DOHH2 (cell line): Measurements from ENCODE around the gene PLXNC1.
A peak's percentile ranks its signal among the peaks of the same experiment; 100 is the strongest.

Experiments used
- H3F3A ChIP-seq: fragments of 200-600 bp; sonication (generic), shearing (Covaris generic); 2 replicates; pipeline ENCODE4 v1.6.0; 2016; ENCODE audit warnings: antibody characterized with exemption, mild to moderate bottlenecking; ENCODE audit not compliant: control insufficient read depth, insufficient read depth
- H3K27ac ChIP-seq: fragments of 200-600 bp; sonication (generic); 2 replicates; pipeline ENCODE4 v1.5.1; 2014; ENCODE audit warnings: low read depth, mild to moderate bottlenecking, low read length, moderate library complexity
- H3K27me3 ChIP-seq: fragments of 200-600 bp; sonication (generic); 2 replicates; pipeline ENCODE4 v1.6.1; 2014; ENCODE audit warnings: mild to moderate bottlenecking, low read length, mixed read lengths; ENCODE audit not compliant: control insufficient read depth
- H3K36me3 ChIP-seq: fragments of 200-600 bp; sonication (generic); 2 replicates; pipeline ENCODE4 v1.6.1; 2014; ENCODE audit warnings: mild to moderate bottlenecking, low read length, moderate library complexity, mixed read lengths; ENCODE audit not compliant: control insufficient read depth
- H3K4me1 ChIP-seq: fragments of 200-600 bp; sonication (generic); 2 replicates; pipeline ENCODE4 v1.6.1; 2014; ENCODE audit warnings: mild to moderate bottlenecking, low read length, mixed read lengths; ENCODE audit not compliant: control insufficient read depth
- H3K4me2 ChIP-seq: fragments of 200-600 bp; sonication (generic); 2 replicates; pipeline ENCODE4 v1.6.0; 2014; ENCODE audit warnings: mild to moderate bottlenecking, low read length, moderate library complexity
- H3K4me3 ChIP-seq: fragments of 200-600 bp; sonication (generic); 2 replicates; pipeline ENCODE4 v1.5.1; 2014; ENCODE audit warnings: mild to moderate bottlenecking, low read length, mixed read lengths
- H3K79me2 ChIP-seq: fragments of 200-600 bp; sonication (generic); 2 replicates; pipeline ENCODE4 v1.6.1; 2014; ENCODE audit warnings: mild to moderate bottlenecking, low read length, mixed read lengths; ENCODE audit not compliant: control insufficient read depth
- H3K9me2 ChIP-seq: fragments of 200-600 bp; sonication (generic); replicated peaks from 2 replicates; pipeline ENCODE4 v1.6.1; 2014; ENCODE audit warnings: mild to moderate bottlenecking, low read length, mixed read lengths; ENCODE audit not compliant: control insufficient read depth
- H3K9me3 ChIP-seq: fragments of 200-600 bp; sonication (generic); 2 replicates; pipeline ENCODE4 v1.6.1; 2014; ENCODE audit warnings: antibody characterized with exemption, low read length, mixed read lengths; ENCODE audit not compliant: control insufficient read depth, insufficient read depth
- H4K20me1 ChIP-seq: fragments of 200-600 bp; sonication (generic); 2 replicates; pipeline ENCODE4 v1.6.0; 2014; ENCODE audit warnings: low read depth, mild to moderate bottlenecking, antibody characterized with exemption, low read length, moderate library complexity; ENCODE audit not compliant: control insufficient read depth, insufficient read depth
- CTCF ChIP-seq: fragments of 200-600 bp; sonication (generic); IDR thresholded peaks from one replicate; pipeline ENCODE4 v1.5.1; 2014; ENCODE audit warnings: antibody characterized with exemption, mild to moderate bottlenecking, low read depth, low read length; ENCODE audit not compliant: poor library complexity, severe bottlenecking
- EZH2phosphoT487 ChIP-seq: fragments of 200-600 bp; sonication (generic); IDR thresholded peaks from 2 replicates; pipeline ENCODE4 v1.6.1; 2017; ENCODE audit warnings: borderline replicate concordance, mild to moderate bottlenecking, antibody characterized with exemption, low read length, moderate library complexity, mixed read lengths

The PLXNC1 gene

GRCh38 chr12:94203181-94203546, 54.8 kb downstream of the PLXNC1 start:
- TF ChIP-seq EZH2phosphoT487 (no peak), CTCF (no peak)
- Histone ChIP-seq H3K36me3 (no peaks in the 10 kb centered on the region), H3K4me2 (peak overlapping the region; percentile 26), H3K27ac (no peak overlapping the region), H3K9me2 (no peaks in the 10 kb centered on the region), H3K9me3 (no peaks in the 10 kb centered on the region), H3K79me2 (no peaks in the 10 kb centered on the region), H3K4me3 (0 out of 2 replicates have a peak overlapping the region, but pooled peaks have one; percentile 3), H3K27me3 (no peaks in the 10 kb centered on the region), H3K4me1 (peaks cover 63% of the 10 kb centered on the region), H3F3A (peaks cover 11% of the 10 kb centered on the region), H4K20me1 (no peaks in the 10 kb centered on the region)

- peak overlapping the region; percentile 81 for H3K4me2 ChIP-seq
- peak overlapping the region; percentile 7; the same call in 1 of the 2 replicates for H3K27ac ChIP-seq
- H3K4me1 ChIP-seq, result peaks cover 68% of the 10 kb centered on the region
These were observed 55.4 kb downstream of the PLXNC1 start for GRCh38 chr12:94203796-94204195.

GRCh38 chr12:94204499-94205247, 56.3 kb downstream of the PLXNC1 start:
- Histone ChIP-seq H3K9me2 (no peaks in the 10 kb centered on the region), H3K79me2 (no peaks in the 10 kb centered on the region), H3K9me3 (no peaks in the 10 kb centered on the region), H3K4me3 (peak overlapping the region; percentile 47), H3K4me2 (peak overlapping the region; percentile 81), H3F3A (peaks cover 11% of the 10 kb centered on the region), H4K20me1 (no peaks in the 10 kb centered on the region), H3K4me1 (peaks cover 74% of the 10 kb centered on the region), H3K27me3 (no peaks in the 10 kb centered on the region), H3K36me3 (no peaks in the 10 kb centered on the region), H3K27ac (peak overlapping the region; percentile 46)
- TF ChIP-seq CTCF (no peak), EZH2phosphoT487 (no peak)

More at GRCh38 chr12:94203796-94204195, 55.4 kb downstream of the PLXNC1 start:
- no peaks in the 10 kb centered on the region for H3K79me2 ChIP-seq
- no peak for TF ChIP-seq EZH2phosphoT487
- TF ChIP-seq CTCF, result no peak
- no peaks in the 10 kb centered on the region for H3K27me3 ChIP-seq
- no peaks in the 10 kb centered on the region for H4K20me1 ChIP-seq
- H3K4me3 ChIP-seq, result no peak overlapping the region
- peaks cover 11% of the 10 kb centered on the region for H3F3A ChIP-seq
- no peaks in the 10 kb centered on the region for H3K36me3 ChIP-seq
- no peaks in the 10 kb centered on the region for H3K9me2 ChIP-seq
- no peaks in the 10 kb centered on the region for H3K9me3 ChIP-seq
